Measurements from ENCODE around the gene DDX25. TPM values are rescaled to one million over a fixed set of nuclear protein-coding genes. Genes with fewer than 3 reads are reported as not detected.
"Not testable (repeated sequence)": the region's sequence is repeated elsewhere in the genome, so short reads cannot be mapped to it uniquely, and the experiment has no call there.

DDX25 gene
- 0.19 TPM for polyA plus RNA-seq (2013, experiment 1 of 2; ENCODE audit: insufficient read length)
- polyA plus RNA-seq (2013, experiment 2 of 2; ENCODE audit: insufficient read length), result 0.06 TPM

DNA sequence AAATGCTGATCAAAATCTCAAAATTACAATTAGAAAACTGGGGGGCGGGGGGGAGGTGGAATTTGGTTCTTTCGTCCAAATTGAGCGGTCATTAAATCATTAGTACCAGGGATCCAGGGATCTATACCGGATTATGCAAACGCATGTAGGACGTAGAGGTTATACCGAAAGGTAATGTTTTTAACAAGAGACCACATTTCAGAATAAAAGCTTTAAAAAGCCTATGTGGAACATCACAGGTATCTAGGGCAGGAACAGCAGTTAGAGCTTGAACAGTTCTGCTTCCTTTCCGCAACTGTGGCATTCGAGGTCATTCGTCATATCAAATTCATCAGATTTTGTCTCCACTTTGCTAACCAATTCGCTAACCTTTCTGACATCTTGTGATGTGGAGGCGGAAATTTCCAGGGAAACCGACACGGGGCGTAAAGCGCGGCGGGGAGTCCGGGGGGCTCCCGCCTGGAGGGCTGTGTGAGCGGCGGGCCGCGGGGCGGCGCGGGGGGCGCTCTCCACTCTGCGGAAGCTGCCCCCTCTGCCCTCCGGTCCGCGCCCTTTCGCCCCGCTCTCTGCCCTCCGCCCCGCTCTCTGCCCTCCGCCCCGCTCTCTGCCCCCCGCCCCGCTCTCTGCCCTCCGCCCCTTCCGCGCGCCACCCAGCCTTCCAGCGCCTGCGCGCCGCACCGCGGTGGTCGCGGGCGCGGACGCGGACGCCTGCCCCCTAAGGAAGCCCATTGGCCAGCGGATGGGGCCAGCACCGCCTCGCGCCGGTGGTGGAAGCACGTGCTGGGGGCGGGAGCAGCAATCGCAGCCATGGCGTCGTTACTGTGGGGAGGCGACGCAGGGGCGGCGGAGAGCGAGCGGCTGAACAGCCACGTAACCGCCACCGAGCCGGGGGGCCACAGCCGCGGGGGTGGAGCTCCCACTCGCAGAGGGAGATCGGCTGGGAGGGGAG is at the start of gene DDX25:
Gene DDX25, plus strand, starts transcription at position 798 of the 949 bp plus-strand sequence. Its CDS starts 10 bp downstream, at position 808.
- no peak for DNase-seq

DNA sequence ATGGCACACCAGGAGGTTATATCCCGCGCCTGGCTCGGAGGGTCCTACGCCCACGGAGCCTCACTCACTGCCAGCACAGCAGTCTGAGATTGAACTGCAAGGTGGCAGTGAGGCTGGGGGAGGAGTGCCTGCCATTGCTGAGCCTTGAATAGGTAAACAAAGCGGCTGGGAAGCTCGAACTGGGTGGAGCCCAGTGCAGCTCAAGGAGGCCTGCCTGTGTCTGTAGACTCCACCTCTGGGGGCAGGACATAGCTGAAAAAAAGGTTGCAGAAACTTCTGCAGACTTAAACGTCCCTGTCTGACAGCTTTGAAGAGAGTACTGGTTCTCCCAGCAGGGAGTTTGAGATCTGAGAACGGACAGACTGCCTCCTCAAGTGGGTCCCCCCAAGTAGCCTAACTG is 46.6 kb upstream of the DDX25 start:
- not testable (repeated sequence) for DNase-seq

DNA sequence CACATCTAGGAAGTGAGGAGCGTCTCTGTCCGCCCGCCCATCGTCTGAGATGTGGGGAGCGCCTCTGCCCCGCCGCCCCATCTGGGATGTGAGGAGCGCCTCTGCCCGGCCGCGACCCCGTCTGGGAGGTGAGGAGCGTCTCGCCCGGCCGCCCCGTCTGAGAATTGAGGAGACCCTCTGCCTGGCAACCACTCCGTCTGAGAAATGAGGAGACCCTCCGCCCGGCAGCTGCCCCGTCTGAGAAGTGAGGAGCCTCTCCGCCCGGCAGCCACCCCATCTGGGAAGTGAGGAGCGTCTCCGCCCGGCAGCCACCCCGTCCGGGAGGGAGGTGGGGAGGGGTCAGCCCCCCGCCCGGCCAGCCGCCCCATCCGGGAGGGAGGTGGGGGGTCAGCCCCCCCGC is 41.5 kb upstream of the DDX25 start:
- not testable (repeated sequence) for DNase-seq

DNA sequence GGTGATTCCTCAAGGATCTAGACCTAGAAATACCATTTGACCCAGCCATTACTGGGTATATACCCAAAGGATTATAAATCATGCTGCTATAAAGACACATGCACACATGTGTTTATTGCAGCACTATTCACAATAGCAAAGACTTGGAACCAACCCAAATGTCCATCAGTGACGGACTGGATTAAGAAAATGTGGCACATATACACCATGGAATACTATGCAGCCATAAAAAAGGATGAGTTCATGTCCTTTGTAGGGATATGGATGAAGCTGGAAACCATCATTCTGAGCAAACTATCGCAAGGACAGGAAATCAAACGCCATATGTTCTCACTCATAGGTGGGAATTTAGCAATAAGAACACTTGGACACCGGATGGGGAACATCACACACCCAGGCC is 39.0 kb upstream of the DDX25 start:
- not testable (repeated sequence) for DNase-seq

DNA sequence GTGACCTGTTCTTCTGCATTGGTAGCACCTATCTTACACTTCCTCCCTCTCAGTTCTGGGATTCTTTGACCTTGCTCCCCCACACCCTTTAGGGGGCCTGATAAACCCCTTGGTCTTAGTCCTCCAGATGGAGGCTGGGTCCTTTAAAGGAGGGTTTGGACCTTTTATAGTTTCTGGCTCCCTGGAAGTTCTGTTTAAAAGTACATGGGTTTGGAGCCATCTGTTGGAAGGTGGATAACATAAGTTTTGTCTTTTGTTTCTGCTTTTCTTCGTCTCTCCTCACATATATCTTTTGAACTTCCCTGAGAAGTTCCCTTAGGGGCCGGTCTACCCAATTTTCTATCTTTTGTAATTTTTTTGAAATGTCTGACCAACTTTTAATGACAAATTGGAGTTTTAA is 34.8 kb upstream of the DDX25 start:
- DNase-seq, result no peak

DNA sequence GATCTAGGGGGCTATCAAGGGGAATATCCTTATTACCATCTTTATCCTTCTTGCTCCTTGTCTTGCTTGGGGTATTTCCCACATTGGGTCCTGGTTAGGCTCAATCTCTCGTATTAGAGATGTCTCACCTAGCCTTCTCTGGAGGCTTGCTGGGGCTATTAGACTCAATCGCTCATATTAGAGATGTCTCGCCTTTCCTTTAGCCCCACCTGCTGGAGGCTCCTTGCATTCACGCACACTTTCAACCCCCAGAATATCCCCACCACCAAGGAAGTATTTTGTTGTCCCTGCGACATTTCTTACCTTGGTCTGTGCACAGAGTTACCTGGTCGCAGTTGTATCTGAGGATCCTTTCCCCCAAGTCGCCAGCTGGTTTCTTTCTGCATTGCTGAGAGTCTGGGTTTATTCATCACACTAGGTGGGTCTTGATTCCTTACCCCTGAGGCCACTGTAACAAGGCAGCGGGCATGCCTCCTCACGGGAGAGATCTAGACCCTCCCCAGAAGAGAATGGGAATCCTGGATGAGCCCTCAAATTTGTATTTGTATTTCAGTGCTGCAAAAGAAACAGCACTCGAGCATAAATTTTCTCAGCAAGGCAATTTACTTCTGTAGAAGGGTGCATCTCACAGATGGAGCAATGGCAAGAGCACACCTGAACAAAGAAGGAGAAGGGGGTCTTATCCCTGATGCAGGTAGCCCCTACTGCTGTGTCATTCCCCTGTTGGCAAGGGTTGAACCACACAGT is 32.7 kb upstream of the DDX25 start:
- DNase-seq, result peak; percentile 10

DNA sequence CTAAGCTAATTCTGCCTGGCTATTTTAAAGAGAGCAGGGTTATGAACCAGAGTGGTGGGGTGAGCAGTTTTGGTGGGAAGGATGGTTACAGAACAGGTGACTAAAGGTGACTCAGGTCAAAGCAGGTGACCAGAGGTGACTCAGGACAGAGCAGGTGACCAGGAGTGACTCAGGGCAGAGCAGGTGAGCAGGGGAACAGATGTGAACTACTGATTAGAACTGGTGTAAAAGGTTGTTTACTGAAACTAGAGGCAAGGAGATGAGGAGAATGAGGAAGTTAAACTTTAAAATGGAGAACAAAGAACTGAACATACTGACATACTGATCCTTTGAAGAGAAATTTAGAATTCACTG is 32.2 kb upstream of the DDX25 start:
- DNase-seq, result no peak

DNA sequence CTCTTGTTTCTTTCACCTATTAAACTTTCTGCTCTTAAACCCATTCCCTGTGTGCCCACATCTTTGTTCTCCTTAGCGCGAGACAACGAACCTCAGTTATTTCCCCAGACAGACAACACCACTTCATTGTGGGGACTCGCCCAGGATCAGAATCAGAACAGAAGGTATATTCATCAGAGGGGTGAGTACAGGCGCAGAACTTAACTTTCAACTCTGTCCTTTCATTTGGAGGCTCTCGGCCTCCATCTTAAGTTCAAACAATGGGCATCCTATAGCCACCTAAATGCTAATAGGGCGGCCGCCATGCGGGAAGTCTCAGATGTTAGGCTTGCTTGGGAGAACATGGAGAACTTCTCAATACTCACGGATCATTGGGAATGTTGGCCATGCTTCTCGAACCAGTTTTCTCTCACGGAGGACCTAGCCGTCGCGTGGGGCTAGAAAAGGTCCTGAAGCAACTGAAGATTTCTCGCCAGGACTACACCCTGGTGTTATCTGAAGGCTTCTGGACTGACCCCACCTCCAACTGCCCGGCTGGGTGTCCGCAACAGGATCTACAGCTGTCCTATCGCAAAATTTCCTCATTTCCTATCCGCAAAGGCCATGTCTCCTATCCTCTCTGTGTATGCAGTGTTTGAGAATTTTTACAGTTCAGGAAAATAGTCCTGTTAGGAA is 30.3 kb upstream of the DDX25 start:
- DNase-seq, result no peak

DNA sequence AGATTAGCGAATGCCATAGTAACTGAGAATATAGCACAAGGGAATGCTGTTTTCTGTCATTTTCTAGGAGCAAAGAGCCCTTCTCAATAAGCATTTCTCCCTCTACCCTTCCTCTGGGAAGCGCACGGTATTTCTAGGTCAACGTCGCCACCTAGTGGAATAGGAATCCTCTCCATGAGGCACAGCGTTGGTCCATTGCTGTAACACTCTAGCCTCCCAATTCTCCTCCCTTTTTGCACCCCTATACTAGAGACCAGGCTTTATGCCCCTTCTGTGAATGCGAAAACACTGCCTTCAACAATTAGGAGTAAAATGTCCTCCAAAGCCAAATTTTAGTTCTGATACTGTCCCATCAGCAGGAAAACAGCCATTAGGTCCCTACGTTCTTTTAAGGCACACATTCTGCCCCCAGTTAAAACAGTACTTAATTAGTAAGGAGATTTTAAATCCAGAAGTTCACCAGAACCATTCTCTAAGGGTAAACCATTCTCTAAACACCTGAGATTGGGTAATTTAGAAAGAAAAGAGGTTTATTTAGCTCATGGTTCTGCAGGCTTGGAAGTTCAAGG is 29.7 kb upstream of the DDX25 start:
- peak; percentile 53 for DNase-seq

DNA sequence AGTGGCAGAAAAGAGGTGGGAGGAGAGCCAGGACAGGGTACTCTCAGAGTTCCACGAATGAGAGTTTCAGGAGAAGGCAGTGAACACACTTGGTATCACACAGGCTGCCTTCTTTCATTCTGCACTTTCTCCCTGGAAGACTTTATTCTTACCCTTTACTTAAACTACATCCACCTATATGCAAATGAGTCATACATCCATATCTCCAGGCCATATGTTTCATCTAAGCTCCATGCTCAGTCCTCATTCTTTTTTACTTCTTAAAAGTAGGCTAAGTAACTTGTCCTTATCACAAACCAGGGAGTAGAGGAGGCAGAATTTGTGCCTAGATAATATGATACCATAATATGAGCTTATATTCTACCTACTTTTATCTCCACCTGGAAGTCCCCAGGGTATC is 23.0 kb upstream of the DDX25 start:
- no peak for DNase-seq

DNA sequence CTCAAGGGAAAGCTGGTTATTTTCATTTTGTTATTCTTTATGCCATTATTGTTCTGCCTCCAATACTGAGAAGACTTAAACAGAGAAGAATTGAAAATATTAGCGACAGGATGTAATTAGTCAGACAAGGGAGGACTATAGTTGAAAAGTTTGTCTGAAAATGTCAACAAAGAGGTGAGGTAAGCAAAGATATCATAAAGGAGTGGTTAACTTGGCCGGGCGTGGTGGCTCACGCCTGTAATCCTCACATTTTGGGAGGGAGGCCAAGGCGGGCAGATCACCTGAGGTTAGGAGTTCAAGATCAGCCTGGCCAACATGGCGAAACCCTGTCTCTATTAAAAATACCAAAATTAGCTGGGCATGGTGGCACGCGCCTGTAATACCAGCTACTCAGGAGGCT is 20.9 kb upstream of the DDX25 start:
- no peak for DNase-seq

DNA sequence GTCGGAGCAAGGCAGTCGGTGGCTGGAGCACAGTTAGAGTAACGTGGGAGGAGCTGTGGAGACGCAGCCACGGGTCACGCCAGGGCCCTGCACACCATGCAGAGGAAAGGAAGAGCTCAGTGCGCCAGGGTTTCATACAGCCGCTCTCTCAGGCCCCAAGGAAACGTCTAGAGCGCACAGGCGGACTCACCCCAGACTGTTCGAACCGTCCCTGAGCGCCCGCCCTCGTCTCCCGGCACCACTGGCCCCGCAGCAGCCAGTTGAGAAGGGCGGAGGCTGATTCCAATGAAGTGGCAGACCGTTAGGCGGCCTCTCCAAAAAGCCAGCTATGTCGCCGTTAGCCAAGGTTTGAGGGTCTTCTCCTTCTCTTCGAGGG is 17.3 kb upstream of the DDX25 start:
- peak; percentile 14 for DNase-seq

DNA sequence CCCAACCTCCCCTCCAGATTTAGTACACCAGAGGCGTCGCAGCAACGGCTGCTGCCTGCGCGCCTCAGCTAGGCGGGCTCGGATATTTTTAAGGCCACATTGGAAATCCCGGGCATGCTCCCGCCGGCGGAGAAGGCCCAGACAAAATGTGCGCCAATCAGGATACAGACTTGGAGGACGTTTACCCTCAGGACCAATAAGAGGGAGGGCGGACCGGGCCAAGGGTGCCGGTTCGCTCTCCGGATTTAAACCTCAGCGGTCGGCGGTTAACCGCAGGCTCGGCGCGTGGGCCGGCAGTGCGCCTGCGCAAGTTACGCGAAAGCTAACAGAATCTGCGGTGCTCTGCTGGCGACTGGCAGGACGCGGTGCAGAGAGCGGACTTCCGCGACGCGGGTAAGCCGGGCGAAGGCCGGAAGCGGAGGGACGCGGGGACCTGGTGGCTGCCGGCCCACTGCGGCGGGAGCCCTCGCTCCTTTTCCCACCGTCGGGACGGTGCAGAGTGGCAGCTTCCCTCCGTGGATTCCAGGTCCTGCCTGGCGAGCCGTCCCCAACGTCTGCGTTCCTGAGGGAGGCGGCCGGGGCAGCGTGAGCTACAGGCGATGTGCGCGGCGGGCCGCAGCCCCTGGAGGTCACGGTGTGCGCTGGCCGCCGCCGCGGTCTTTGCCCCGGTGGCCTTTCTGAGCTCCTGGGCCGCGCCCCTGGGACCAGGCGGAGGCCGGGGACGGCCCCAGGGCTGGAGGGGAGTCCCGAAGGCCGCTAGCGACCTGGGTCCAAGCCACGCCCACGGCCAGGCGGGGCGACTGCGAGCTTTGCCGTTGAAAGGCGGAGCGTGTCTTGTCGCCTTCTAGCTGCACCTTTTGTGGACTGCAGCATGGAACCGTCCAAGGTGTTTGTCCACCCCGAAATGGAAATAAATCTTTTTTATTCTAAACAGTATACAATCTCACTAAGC is 16.7 kb upstream of the DDX25 start, which contains the start of gene HYLS1:
Gene HYLS1, plus strand, starts transcription at position 296 of the 952 bp plus-strand sequence. CDS start 11,701 bp downstream, outside the sequence.
- peak; percentile 97 for DNase-seq

DNA sequence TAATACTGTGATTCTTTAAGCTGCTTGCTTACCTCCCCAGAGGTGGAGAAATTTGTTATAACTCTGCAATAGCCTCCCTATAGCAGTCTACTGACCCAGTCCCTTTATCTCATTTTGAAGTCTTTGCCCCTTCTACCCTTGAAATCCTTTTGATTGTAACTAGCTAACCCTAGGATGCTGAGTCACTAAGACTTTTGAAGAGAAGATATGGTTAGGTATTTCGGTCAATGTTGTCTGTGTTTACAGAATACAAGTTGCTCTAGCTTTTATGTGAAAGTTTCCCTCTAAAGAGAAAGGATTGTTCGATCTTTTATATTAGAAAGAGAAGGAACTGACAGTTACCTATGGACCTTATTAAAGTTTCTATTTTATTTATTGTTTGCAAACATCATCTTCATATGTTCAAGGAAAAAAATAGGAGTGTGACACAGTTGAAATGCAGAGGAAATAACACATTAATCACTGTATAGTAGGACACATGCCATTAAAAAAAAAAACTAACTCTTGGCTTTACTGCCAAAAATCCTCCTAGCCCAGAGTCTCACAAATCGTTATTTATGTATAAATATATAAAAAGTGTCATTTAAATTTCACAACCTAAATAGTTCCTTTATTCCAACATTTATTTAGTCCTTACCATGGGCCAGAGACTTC is 13.7 kb upstream of the DDX25 start:
- DNase-seq, result no peak

DNA sequence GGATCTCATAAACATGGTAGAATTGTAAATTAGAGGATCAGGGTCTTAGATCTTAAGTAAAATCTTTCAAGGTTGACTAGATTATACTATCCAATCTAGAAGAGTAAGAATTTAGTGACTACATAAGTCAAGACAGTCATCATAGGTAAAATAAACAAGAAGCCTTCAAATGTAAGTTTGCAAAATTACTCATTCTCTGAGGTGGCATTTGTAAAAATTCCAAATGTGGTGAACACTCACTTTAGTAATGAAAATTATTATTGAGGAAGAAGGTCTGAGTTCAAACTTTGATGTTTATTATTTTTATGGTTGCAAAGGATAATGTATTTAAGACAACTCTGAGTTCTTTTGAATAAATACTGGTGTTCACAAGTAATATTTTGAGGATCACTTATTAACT is 12.2 kb upstream of the DDX25 start:
- peak; percentile 23 for DNase-seq

DNA sequence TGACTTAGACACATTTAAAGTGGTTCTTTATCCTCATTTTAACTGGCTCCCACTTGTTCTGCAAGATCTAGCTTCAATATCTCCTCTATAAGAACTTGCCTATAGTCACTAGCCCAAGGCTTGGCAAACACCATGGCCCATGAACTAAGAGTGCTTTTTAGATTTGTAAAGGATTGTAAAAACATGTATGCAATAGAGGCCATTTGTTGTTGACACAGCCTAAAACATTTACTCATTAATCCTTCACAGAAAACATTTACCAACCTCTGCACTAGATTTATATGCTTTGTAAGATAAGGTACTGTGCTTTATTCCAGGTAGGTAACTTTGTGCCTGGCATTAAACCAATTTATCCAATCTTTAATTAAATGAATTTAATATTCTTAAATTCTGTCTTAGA is 11.3 kb upstream of the DDX25 start:
- no peak for DNase-seq

DNA sequence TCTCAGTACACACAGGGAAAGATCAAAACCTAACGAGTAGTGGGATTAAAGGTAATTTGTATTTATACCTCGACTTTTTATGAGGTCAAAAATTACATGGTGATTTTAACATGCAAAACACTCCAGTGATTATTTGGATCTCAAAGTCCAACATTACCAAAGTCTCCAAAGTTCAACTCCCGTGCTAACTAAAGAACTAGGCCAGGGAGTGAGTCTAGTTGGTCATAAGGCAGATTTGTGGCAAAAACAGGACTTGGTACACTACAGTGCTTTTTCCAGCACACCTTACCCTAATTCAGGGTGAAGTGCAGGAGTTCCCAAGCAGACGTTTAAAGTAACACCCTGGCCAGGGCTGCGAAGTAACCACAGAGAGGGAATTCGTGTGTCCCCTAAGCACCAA is 2.4 kb upstream of the DDX25 start:
- no peak for DNase-seq

DNA sequence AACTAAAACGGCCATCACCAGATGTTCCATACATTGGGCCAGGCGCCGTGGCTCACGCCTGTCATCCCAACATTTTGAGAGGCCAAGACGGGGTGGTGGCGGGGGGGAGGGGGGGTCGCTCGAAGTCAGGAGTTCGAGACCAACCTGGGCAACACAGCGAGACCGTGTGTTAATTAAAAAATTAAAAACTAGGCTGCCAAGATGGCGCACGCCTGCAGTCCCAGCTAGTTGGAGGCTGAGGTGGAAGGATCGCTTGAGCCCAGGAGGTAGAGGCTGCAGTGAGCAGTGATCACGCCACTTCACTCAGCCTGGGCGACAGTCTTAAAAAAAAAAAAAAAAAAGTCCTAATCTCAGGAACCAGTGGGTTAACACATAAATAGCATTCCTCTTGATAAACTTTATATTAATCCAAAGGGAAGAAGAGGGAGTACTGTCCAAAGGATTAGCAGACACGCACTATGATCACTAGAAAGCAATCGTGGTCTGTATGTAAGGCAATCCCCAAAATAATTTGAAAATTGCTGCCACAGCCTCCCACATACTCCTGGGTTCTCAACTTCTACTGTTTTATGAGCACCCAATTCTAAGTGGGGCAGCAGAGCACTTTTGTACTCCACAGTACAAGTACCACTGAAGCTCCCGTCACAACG is 1.9 kb upstream of the DDX25 start:
- DNase-seq, result no peak

DNA sequence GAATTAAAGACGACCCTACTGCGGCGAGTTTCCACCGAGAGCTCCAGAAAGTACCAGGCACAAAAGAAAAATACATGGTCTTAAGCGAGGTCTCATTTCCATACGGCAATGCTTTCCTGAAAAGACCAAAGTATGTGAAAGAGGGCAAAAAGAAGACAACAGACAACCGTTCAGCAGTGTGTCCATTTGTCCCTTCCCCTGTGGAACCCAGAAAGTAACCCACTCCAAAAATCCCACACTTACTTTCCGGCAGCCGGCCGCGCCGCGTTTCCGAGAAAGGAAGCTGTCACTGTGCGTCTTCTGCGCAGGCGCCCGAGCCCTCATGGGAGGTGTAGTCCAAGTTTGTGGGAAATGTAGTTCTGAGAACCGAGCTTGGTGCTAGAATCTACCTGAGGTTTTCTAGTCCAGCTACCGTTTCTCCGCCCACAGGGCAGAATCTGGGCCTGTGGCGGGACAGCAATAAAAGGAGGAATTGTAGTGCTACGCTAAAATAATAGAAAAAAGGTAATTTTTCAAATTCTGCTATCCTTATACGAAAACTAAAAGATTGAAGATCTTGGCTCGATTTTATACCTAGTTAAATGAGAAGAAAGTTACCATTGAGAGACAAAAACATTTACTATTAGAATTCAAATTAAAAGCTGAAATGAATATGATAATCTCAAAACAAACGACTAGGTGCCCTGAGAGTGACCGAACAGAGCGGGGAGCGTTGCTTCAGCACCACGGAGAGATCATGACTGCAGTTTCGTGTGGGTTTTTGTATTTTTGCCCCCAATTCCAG is 1.2 kb upstream of the DDX25 start, which contains the start of gene PUS3:
Gene PUS3, minus strand, starts transcription at position 280 of the 784 bp plus-strand sequence. CDS start 6,922 bp downstream, outside the sequence.
- peak; percentile 78 for DNase-seq

Data from fibroblast of skin of abdomen (primary cell).